Central memory CD8-positive, alpha-beta T cell (primary cell): ENCODE measurements around the gene KIF23.

ENCODE experiments used
- ATAC-seq: fragments of 150-1000 bp; cut with Tn5 transposase; replicated peaks from 2 replicates; pipeline ENCODE4 v1.10.0; 2022; ENCODE audit warnings: mild to moderate bottlenecking, moderate FRiP score, moderate number of reproducible peaks; ENCODE audit not compliant: poor library complexity, severe bottlenecking; ENCODE audit errors: extremely low read depth
- DNase-seq, 2 donors: peaks; one replicate each; pipeline ENCODE4 v3.0.0; 2021; ENCODE audit warnings: low spot score in 2 of 2
- H3K27ac Mint-ChIP-seq: one replicate; pipeline ENCODE4 v1.8.0; 2022; ENCODE audit warnings: low read depth, mild to moderate bottlenecking, moderate library complexity, mixed read lengths
- H3K27me3 Mint-ChIP-seq: one replicate; pipeline ENCODE4 v1.8.0; 2022; ENCODE audit warnings: mixed read lengths
- H3K36me3 Mint-ChIP-seq: one replicate; pipeline ENCODE4 v1.8.0; 2022; ENCODE audit warnings: mild to moderate bottlenecking, moderate library complexity, mixed read lengths; ENCODE audit not compliant: insufficient read depth
- H3K4me1 Mint-ChIP-seq: one replicate; pipeline ENCODE4 v1.8.0; 2022; ENCODE audit warnings: mixed read lengths
- H3K4me3 Mint-ChIP-seq: one replicate; pipeline ENCODE4 v1.8.0; 2022; ENCODE audit warnings: mild to moderate bottlenecking, moderate library complexity, mixed read lengths
- H3K9me3 Mint-ChIP-seq: one replicate; pipeline ENCODE4 v1.8.0; 2022; ENCODE audit warnings: mixed read lengths

Gene KIF23

DNA sequence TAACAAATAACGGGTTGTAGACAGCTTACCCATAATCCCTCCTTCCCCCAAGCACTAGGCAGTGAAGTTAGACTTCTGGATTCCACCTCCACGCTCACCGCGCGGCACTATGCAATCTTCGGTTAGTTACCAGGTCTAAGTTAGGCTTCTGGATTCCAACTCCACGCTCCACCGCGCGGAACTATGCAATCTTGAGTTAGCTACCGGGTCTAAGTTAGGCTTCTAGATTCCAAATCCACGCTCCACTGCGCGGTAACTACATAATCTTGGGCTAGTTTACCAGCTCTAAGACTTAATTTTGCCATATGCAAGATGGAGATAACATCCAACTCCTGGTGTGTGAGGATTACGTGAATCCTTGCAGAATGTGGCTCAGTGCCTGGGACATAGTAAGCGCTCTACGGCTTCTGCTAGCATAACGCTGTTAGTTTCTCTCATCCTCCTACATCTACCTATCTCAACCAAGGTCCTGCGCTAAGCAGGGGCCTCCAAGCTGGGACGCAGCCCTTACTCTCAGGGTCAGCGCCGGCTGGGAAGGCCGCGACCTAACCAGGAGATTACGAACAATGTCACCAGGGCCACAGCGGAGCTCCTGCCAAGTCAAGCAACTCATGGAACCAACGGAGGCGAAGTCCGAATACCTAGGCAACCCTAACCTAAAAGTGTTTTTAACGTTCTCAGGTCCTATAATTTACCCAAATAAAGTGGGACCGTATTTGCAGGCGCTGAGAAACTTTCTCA lies 38.0 kb downstream of the KIF23 start:
- Mint-ChIP-seq H3K4me3 (peak overlapping the region; percentile 93), H3K27me3 (no peaks in the 10 kb centered on the region), H3K27ac (peak overlapping the region; percentile 97), H3K4me1 (peaks cover 43% of the 10 kb centered on the region), H3K36me3 (peaks cover 44% of the 10 kb centered on the region), H3K9me3 (no peaks in the 10 kb centered on the region)
- DNase-seq (no peak), ATAC-seq (peak; percentile 7)

DNA sequence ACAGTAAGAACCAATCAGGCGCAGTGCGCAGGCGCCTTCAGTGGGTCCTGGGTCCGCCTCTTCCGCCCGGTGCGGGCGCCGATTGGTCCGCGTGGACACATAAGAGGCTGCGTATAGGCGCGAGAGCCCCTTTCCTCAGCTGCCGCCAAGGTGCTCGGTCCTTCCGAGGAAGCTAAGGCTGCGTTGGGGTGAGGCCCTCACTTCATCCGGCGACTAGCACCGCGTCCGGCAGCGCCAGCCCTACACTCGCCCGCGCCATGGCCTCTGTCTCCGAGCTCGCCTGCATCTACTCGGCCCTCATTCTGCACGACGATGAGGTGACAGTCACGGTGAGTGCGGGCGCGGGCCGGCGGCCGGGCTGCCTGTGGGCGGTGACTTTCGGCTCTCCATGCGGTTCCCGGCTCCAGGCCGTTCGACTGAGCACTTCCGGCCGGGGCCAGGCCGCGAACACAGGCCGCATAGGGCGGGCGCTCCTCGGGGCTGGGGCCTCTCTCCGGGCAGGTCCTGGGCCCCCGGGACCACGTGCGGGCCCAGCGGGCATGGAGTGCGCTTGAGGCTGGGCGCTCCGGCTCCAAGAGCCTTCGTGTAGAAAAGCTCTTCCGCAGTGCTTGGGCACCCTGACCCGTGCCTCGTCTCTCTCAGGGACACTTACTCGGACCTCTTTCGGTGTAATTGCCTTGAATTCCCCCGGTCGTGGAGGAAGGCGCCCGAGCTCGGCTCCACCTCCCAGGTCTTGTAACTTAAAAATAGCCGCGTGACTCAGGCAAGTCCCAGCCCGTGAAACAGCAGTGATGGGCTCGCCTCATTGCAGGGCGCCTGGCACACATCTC lies 38.8 kb downstream of the KIF23 start, which contains the start of gene RPLP1:
RPLP1 (plus strand) TSS at position 127 of the 830 bp plus-strand sequence; CDS start at position 258, 131 bp downstream.
- Mint-ChIP-seq H3K27ac (peak within 1 kb of the TSS; percentile 97), H3K27me3 (no peaks in the 10 kb centered on the region), H3K4me3 (peak within 1 kb of the TSS; percentile 93), H3K9me3 (no peaks in the 10 kb centered on the region), H3K36me3 (peaks cover 49% of the 10 kb centered on the region), H3K4me1 (peaks cover 43% of the 10 kb centered on the region)
- ATAC-seq = peak; percentile 80
- DNase-seq = peak; percentile 93 to 95

DNA sequence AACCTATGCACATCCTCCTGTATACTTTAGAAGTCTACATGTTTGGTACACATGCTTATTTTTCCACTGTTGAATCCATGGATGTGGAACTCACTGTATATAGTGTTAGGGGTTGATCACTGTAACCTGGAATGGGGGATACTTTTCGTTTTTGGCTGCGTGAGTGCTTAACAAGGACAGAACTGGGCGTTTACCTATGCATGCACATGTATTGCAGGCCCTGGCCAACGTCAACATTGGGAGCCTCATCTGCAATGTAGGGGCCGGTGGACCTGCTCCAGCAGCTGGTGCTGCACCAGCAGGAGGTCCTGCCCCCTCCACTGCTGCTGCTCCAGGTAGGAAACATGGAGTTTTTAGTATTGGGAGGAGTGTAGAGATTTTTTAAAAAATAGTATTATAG lies 40.8 kb downstream of the KIF23 start:
- no peaks in the 10 kb centered on the region for H3K9me3 Mint-ChIP-seq
- H3K4me1 Mint-ChIP-seq = peaks cover 43% of the 10 kb centered on the region
- H3K27me3 Mint-ChIP-seq = no peaks in the 10 kb centered on the region
- peaks cover 52% of the 10 kb centered on the region for H3K36me3 Mint-ChIP-seq
- peak overlapping the region; percentile 93 for H3K4me3 Mint-ChIP-seq
- ATAC-seq (no peak), DNase-seq (no peak)
- H3K27ac Mint-ChIP-seq = peak overlapping the region; percentile 97

DNA sequence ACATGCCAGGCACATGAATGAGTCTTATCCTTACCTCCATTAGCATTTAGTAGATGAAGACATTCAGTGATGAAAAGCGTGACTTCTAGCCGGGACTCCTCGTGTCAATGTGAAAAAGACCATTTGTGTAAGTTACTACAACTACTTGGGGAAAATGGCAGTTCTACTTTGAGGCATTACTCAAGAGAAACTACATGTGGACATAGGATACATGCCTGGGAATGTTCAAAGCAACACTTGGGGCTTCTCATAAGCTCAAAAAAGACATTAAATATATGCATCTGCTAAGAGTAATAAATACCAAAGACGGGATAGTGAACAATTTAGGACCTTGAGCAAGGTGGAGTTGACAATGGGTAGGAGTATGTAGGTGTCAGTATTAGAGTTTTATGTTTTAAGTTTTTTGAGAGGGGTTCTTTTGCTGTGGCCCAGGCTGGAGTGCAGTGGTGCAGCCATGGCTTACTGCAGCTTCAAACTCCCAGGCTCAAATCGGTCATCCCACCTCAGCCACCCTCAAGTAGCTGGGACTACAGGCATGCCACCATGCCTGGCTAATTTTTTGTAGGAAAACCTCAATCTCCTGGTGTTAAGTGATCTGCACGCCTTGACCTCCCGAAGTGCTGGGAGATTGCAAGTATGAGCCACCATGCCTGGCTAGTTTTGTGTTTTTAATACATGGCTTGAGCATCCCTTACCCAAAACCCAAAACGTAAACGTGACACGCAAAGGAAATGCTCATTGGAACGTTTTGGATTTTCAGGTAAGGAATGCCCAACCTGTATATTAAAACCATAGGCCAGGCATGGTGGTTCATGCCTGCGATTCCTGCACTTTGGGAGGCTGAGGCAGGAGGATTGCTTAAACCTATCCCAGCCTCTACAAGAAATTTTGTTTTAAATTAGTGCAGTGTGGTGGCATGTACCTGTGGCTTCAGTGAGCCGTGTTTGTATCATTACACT lies 42.3 kb downstream of the KIF23 start:
- peak overlapping the region; percentile 45 for H3K27ac Mint-ChIP-seq
- H3K27me3 Mint-ChIP-seq = no peaks in the 10 kb centered on the region
- ATAC-seq = no peak
- DNase-seq = no peak
- peak overlapping the region; percentile 16 for H3K4me3 Mint-ChIP-seq
- peaks cover 54% of the 10 kb centered on the region for H3K36me3 Mint-ChIP-seq
- H3K9me3 Mint-ChIP-seq = no peaks in the 10 kb centered on the region
- peaks cover 43% of the 10 kb centered on the region for H3K4me1 Mint-ChIP-seq

DNA sequence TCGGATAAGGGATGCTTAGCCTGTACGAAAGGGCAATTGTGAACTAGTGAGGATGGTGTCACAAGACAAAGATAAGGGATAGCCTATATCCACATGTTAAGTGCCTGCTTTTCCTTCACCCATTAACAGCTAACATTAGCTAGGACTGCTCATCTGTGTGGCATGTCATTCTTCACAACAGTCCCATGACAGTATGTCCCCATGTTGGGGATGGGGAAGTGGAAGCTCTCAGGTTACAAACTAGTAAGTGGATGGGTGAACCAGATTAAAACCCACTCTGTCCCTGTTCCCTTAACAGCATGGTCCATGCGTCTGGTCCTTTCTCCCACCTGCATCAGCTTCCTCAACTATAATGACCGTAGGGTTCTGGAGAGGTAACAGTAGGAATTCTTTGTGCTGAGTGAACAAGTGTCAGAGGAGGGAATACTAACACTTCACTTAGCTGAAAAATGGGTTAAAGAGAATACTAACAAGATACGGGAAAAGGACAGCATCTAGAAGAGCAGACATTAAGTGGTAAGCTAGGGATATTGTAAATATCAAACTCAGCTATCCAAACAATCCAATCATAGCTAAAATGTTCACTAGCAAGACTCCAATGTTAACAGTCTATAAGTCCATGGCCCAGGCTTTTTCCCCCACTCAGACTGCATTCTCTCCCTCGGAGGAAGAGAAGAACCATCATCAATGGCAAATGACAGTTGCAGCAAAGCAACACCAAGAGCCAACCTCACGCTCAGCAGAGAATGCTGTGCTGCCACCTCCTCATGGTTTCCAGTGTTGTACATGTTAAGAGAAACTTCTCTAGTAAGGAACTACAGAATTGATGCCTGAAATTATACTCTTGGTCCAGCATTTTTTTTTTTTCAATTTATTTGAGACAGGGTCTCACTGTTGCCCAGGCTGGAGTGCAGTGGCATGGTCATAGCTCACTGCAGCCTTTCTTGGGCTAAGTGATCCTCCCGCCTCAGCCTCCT lies 43.4 kb downstream of the KIF23 start:
- DNase-seq (no peak), ATAC-seq (no peak)
- H3K4me3 Mint-ChIP-seq = no peak overlapping the region
- no peak overlapping the region for H3K27ac Mint-ChIP-seq
- H3K36me3 Mint-ChIP-seq = peaks cover 53% of the 10 kb centered on the region
- peaks cover 39% of the 10 kb centered on the region for H3K4me1 Mint-ChIP-seq
- H3K27me3 Mint-ChIP-seq = no peaks in the 10 kb centered on the region
- no peaks in the 10 kb centered on the region for H3K9me3 Mint-ChIP-seq

DNA sequence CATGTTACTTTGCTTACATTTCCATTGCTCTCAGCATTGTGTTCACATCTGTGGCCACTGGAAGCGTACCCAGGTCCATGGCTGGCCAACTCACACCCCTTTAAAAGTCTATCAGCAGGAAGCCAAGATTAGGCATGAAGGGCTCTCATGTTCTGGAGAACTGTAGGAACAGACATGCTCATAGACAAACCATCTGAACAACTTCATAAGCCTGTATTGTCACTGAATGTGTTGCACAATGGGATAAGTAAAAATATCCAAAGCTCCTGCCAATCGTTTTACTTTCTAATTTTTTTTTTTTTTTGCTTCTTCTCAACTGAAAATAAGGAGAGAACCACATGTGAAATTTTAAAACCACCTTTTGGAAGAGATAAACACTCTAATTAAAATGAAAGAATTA lies 44.9 kb downstream of the KIF23 start:
- Mint-ChIP-seq H3K27ac (no peak overlapping the region), H3K9me3 (no peaks in the 10 kb centered on the region), H3K4me1 (peaks cover 33% of the 10 kb centered on the region), H3K27me3 (no peaks in the 10 kb centered on the region), H3K4me3 (no peak overlapping the region), H3K36me3 (peaks cover 43% of the 10 kb centered on the region)
- DNase-seq (no peak), ATAC-seq (no peak)

DNA sequence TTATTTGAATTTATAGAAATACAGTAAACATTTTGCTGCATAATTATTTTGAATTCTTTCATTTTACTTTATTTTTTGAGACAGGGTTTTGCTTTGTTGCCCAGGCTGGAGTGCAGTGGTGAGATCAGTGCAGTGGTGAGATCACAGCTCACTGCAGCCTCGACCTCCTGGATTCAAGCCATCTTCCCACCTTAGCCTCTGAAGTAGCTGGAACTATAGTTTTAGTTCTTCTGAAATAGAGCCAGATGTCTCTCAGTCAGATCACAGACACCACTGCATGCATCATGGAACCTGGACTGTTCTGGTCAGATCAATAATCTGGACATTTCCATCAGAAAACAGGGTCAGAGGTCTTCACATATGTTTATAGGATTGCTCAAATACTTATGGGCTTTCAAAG lies 46.3 kb downstream of the KIF23 start:
- Mint-ChIP-seq H3K4me1 (peaks cover 19% of the 10 kb centered on the region), H3K9me3 (no peaks in the 10 kb centered on the region), H3K36me3 (peaks cover 30% of the 10 kb centered on the region), H3K27ac (no peak overlapping the region), H3K4me3 (no peak overlapping the region), H3K27me3 (no peaks in the 10 kb centered on the region)
- DNase-seq = no peak
- ATAC-seq = no peak

DNA sequence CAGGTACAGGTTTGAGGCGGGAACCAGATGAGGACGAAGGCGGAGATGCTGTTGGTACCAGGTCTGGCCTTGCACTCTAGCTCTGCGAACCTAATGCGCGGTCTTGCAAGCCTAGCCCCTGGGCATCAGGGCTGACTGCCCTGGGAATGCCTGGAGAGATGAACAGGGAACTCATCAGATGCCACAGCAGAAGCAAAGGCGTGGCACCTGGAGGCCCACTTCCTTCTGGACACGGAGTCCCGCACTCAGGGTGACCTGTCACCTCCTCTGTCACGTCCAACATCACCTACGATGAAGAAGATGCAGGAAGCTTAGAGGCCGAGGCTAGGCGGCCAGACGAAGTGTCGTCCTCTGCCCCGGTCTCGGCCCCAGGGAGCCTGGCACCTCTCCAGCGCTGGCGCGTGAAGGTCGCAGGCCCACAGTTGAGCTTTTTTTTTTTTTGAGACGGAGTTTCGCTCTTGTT lies 47.9 kb downstream of the KIF23 start:
- peak overlapping the region; percentile 95 for H3K27ac Mint-ChIP-seq
- DNase-seq (no peak), ATAC-seq (no peak)

DNA sequence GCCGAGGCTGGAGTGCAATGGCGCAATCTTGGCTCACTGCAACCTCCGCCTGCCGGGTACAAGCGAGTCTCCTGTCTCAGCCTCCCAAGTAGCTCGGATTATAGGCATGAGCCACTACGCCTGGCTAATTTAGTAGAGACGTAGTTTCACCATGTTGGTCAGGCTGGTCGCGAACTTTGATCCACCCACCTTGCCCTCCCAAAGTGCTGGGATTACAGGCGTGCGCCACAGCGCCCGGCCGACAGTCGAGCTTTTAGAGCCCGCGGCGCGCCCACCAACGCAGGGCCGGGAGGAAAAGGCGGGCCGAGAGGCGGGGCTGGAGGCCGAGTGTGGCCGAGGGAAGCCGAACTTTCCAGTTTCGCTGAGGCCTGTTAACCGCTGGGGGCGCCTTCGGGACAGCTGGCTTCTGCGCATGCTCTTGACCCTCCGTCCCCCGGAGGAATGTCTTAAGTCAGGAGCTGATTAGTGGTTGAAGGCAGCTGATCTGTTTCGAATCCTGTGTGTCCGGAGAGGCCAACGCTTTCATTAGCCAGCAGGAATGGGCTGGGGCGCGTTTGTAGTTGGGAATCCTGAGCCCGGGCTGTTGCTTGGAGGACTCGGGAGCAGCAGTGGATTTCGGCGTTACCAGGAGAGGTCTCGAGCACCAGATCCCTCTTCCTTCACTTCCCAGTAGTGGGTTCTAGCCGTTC lies 48.5 kb downstream of the KIF23 start:
- DNase-seq = peak; percentile 87 to 91
- Mint-ChIP-seq H3K9me3 (no peaks in the 10 kb centered on the region), H3K27me3 (no peaks in the 10 kb centered on the region), H3K27ac (peak overlapping the region; percentile 95), H3K4me3 (peak overlapping the region; percentile 80), H3K4me1 (peaks cover 13% of the 10 kb centered on the region), H3K36me3 (peaks cover 13% of the 10 kb centered on the region)
- ATAC-seq = peak; percentile 96

More for the DNA sequence above, 47.9 kb downstream of the KIF23 start:
- Mint-ChIP-seq H3K4me1 (peaks cover 11% of the 10 kb centered on the region), H3K36me3 (peaks cover 17% of the 10 kb centered on the region), H3K9me3 (no peaks in the 10 kb centered on the region), H3K27me3 (no peaks in the 10 kb centered on the region), H3K4me3 (peak overlapping the region; percentile 80)

DNA sequence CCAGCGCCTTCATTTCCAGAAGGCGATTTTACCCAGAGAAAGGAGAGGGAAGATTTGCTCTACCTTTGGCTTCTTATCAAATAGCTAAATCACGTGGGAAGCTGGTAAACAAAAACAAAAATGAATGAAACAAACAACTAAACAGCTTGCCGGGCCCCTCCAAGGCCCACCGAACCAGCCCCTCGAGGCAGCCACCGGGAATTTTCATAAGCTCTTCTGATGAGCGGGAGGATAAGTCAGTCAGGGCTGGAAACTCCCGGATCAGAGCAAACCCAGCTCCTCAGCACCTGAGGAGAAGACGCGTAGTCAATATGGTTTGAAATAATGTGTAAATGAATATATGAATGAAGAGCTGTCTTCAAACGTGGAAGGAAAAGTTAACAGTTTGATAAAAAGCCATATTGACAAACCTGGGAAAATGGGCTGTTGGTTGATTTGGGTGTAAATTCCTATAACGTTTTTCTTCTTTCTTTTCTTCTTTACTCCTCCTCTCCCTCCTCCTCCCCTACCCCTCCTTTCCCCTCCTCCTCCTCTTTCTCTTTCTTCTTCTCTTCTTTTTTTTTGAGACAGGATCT lies 49.1 kb downstream of the KIF23 start:
- Mint-ChIP-seq H3K4me1 (peaks cover 19% of the 10 kb centered on the region), H3K27me3 (no peaks in the 10 kb centered on the region), H3K36me3 (peaks cover 12% of the 10 kb centered on the region), H3K9me3 (no peaks in the 10 kb centered on the region), H3K27ac (peak overlapping the region; percentile 95), H3K4me3 (peak overlapping the region; percentile 80)
- no peak for DNase-seq
- ATAC-seq = no peak
